ENCODE data around the gene ISOC2. TPM values are rescaled to one million over a fixed set of nuclear protein-coding genes. Genes with fewer than 3 reads are reported as not detected.

Gene ISOC2
- total and polyA plus RNA-seq, 9 donors: 1.4 to 39.4 (median 31.7) TPM

DNA sequence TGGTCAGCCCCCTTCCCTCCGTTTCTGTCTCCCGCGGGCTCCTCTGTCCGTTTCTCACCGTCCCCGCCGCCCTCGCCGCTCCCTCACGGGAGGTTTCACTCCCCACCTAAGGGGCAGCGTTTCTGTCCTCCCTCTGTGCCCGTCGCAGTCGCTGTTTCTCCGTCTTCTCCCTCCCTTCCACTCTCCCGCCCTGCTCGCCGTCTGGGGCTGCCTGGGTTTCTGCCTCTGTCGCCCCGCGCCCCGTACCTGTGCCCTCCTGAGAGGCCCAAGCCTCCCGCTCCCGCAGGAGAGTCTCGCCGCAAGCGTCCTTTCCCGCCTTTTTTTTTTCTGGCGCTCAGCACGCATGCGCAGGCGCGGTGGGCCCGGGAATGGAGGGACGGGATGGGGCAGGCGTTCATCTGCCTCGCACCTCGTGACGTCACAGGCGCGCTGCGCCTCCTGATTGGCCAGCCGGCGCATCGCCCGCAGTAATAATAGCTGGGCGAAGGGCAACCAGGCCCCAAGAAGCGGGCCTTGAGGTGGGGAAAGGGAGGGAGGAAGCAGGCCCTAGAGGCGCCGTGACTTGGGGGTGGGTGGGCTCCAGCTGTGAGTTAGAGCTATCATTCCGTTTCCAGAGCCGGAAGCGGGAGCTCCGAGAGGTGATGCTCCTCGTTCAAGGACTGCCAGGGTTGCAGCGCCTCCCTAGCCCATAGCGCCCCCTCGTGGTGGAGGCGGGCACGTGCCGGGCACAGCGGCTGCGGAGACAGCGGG is 42.2 kb upstream of the ISOC2 start:
- intact Hi-C loops (cut with DNase I): loop anchor here (5.0 to 10.0 kb wide), 7 partner anchors 36 to 359 kb away; partner anchors contain the start of genes TNNT1 (in 2 of the 4), BRSK1 (in 1 of the 4), C19orf85 (in 1 of the 4) and HSPBP1 (in 1 of the 4)
- Histone ChIP-seq H3K27me3 (no peaks in the 10 kb centered on the region), H3K27ac (no peak overlapping the region), H3K9me3 (no peaks in the 10 kb centered on the region), H3K4me3 (peak overlapping the region; percentile 17), H3K4me1 (ENCODE audit: insufficient read depth) (no peaks in the 10 kb centered on the region), H3K36me3 (no peaks in the 10 kb centered on the region)
- peak; percentile 89 to 94 (median 91) for DNase-seq
- TF ChIP-seq POLR2A (IDR thresholded peaks at IDR 0.05): peak; percentile 15
- TF ChIP-seq, protein P1, sequence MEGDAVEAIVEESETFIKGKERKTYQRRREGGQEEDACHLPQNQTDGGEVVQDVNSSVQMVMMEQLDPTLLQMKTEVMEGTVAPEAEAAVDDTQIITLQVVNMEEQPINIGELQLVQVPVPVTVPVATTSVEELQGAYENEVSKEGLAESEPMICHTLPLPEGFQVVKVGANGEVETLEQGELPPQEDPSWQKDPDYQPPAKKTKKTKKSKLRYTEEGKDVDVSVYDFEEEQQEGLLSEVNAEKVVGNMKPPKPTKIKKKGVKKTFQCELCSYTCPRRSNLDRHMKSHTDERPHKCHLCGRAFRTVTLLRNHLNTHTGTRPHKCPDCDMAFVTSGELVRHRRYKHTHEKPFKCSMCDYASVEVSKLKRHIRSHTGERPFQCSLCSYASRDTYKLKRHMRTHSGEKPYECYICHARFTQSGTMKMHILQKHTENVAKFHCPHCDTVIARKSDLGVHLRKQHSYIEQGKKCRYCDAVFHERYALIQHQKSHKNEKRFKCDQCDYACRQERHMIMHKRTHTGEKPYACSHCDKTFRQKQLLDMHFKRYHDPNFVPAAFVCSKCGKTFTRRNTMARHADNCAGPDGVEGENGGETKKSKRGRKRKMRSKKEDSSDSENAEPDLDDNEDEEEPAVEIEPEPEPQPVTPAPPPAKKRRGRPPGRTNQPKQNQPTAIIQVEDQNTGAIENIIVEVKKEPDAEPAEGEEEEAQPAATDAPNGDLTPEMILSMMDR (IDR thresholded peaks at IDR 0.05): peak; percentile 88 to 96 (median 94)
- no peak for TF ChIP-seq EP300 (IDR thresholded peaks at IDR 0.05)
- 17 to 18% (median 18%) methylated on average over 64 of the region's 64 CpGs for WGBS, 3 donors

DNA sequence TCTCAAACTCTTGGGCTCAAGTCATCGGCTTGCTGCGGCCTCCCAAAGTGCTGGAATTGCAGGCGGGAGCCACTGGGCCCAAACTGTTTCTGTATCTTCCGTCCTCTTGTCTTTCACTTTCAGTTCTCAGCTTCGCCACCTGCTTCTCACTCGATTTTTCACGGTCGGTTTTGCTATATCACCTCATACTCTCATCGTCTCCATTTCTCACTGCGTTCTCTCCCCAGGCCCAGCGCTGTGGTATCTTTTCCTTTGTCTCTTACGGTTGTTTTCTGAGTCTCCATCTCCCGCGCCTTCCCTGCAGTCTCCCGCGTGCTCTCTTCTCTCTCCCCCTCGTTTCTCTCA is 41.7 kb upstream of the ISOC2 start:
- no peak for DNase-seq
- Histone ChIP-seq H3K4me1 (ENCODE audit: insufficient read depth) (no peaks in the 10 kb centered on the region), H3K9me3 (no peaks in the 10 kb centered on the region), H3K27me3 (no peaks in the 10 kb centered on the region), H3K27ac (no peak overlapping the region), H3K4me3 (no peak overlapping the region), H3K36me3 (no peaks in the 10 kb centered on the region)
- WGBS, 3 donors: 81 to 93% (median 93%) methylated on average over 17 of the region's 17 CpGs
- no peak for TF ChIP-seq EP300 (IDR thresholded peaks at IDR 0.05)
- no peak for TF ChIP-seq POLR2A (IDR thresholded peaks at IDR 0.05)
- TF ChIP-seq, protein P1 (IDR thresholded peaks at IDR 0.05): no peak
- intact Hi-C loops (cut with DNase I): loop anchor here (5.0 to 10.0 kb wide), 7 partner anchors 36 to 358 kb away; partner anchors contain the start of genes TNNT1 (in 2 of the 4), BRSK1 (in 1 of the 4), C19orf85 (in 1 of the 4) and HSPBP1 (in 1 of the 4)

DNA sequence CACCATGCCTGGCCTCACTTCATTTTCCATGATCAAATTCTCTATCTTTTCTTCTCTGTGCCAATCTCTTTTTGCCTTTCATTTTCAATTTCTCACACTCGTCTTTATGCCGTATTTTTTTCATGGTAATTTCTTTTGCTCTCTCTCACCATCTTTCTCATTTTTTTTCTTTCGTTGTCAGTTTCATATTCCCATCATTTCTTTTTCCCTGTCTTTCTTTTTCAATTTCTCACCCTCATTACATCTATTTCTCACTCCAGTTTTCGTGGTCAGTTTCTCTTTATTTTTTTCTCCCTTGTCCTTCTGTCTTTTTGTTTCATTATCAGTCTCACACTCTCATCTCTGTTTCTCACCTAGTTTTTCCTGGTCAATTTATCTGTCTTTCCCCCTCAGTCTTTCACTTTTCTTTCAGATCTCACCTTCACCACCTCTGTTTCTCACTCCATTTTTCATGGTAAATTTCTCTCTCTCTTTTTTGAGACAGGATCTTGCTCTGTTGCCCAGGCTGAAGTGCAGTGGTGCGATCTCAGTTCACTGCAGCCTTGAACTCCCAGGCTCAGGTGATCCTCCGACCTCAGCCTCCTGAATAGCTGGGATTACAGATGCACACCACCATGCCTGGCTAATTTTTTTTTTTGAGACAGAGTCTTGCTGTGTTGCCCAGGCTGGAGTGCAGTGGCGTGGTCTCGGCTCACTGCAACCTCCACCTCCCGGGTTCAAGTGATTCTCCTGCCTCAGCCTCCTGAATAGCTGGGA is 40.9 kb upstream of the ISOC2 start:
- Histone ChIP-seq H3K36me3 (no peaks in the 10 kb centered on the region), H3K9me3 (no peaks in the 10 kb centered on the region), H3K4me1 (ENCODE audit: insufficient read depth) (no peaks in the 10 kb centered on the region), H3K27ac (no peak overlapping the region), H3K4me3 (no peak overlapping the region), H3K27me3 (no peaks in the 10 kb centered on the region)
- TF ChIP-seq EP300 (IDR thresholded peaks at IDR 0.05) (no peak), POLR2A (IDR thresholded peaks at IDR 0.05) (no peak)
- TF ChIP-seq, protein P1 (IDR thresholded peaks at IDR 0.05): no peak
- intact Hi-C loops (cut with DNase I): loop anchor here (5.0 to 10.0 kb wide), 7 partner anchors 35 to 358 kb away; partner anchors contain the start of genes TNNT1 (in 2 of the 4), BRSK1 (in 1 of the 4), C19orf85 (in 1 of the 4) and HSPBP1 (in 1 of the 4)
- no peak for DNase-seq
- 92 to 94% (median 93%) methylated on average over 9 of the region's 9 CpGs for WGBS, 3 donors

DNA sequence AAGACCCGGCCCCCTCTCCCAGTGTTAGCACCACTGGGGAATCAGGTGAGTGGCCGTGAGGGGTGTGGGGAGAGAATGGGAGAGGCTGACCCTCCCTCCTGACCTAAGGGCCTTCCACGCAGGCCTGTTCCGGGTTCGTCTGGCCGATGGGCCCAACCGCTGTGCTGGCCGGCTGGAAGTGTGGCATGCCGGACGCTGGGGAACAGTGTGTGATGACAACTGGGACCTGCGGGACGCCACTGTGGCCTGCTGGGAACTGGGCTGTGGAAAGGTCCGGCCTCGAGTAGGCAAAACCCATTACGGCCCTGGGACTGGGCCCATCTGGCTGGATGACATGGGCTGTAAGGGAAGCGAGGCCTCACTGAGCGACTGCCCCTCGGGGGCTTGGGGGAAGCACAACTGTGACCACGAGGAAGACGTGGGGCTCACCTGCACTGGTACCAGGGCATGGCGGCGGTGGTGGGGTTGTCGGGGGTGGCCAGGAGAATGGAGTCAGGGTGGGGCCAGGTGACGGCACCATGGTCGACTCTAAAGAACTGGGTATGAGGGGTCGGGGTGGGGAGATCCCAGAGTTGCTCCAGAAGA is 39.0 kb upstream of the ISOC2 start:
- Histone ChIP-seq H3K36me3 (no peaks in the 10 kb centered on the region), H3K27ac (no peak overlapping the region), H3K9me3 (no peaks in the 10 kb centered on the region), H3K4me3 (no peak overlapping the region), H3K27me3 (no peaks in the 10 kb centered on the region), H3K4me1 (ENCODE audit: insufficient read depth) (no peaks in the 10 kb centered on the region)
- WGBS, 3 donors: 91 to 94% (median 93%) methylated on average over 26 of the region's 26 CpGs
- TF ChIP-seq POLR2A (IDR thresholded peaks at IDR 0.05) (no peak), EP300 (IDR thresholded peaks at IDR 0.05) (no peak)
- TF ChIP-seq, protein P1 (IDR thresholded peaks at IDR 0.05): no peak
- intact Hi-C loops (cut with DNase I): loop anchor here (5.0 to 10.0 kb wide), 7 partner anchors 33 to 356 kb away; partner anchors contain the start of genes TNNT1 (in 2 of the 4), BRSK1 (in 1 of the 4), C19orf85 (in 1 of the 4) and HSPBP1 (in 1 of the 4)
- peak in 1 of 5 donors; percentile 37 for DNase-seq
